ENCODE results near the gene CCL8. TPM values are rescaled to one million over a fixed set of nuclear protein-coding genes. Genes with fewer than 3 reads are reported as not detected.
A peak's percentile ranks its signal among the peaks of the same experiment; 100 is the strongest.

Gene CCL8
- total RNA-seq, 2 donors from 2014 or later = not detected

DNA sequence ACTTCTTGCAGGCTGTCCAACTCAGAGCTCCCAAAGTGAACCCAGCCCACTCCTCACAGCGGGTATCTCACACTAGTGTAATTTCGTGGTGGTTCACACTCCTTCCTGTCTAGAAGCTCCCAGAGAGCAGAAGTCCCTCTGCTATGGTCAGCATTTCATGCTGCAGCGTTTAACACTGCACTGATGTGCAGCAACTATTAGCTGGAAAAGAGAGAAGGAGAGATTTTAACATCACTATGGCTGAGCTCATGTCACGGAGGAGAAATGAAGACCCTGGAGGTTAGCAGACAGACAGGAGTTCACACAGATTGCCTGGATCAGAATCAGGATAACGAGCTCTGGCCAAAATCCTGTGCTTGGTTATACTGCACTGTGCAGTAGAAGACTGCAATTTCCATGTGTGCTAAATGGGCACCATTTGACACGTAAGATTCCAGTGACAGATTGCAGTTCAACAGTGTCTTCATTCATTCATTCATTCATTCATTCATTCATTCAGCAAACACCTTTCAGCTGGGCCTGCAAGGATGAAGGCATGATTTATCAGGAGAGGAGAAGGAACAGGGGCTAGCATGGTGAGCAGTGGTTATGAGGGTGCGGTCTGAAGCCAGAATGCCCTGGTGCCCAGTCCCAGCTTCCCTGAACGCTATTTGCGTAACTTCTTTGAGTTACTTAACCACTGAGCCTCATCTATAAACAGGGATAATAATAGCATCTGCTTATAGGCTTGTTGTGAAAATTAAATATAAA lies 49.1 kb downstream of the CCL8 start:
- Mint-ChIP-seq H3K36me3 (ENCODE audit: low read depth) (no peaks in the 10 kb centered on the region), H3K4me3 (no peak overlapping the region), H3K9me3 (no peaks in the 10 kb centered on the region), H3K27ac (no peak overlapping the region), H3K4me1 (peaks cover 11% of the 10 kb centered on the region), H3K27me3 (ENCODE audit: insufficient read depth) (peaks cover 27% of the 10 kb centered on the region)
- peak; percentile 25 for DNase-seq
- Histone ChIP-seq H3K36me3 (ENCODE audit: control insufficient read depth, insufficient read depth, low read length) (no peaks in the 10 kb centered on the region), H3K4me3 (ENCODE audit: low read length) (no peak overlapping the region), H3K27ac (ENCODE audit: low read depth, low read length) (no peak overlapping the region), H3K9me3 (ENCODE audit: control insufficient read depth, low read length) (no peaks in the 10 kb centered on the region), H3K4me1 (ENCODE audit: control insufficient read depth, insufficient read depth, low read length) (no peaks in the 10 kb centered on the region), H3K27me3 (ENCODE audit: control insufficient read depth, insufficient read depth, low read length, poor library complexity, severe bottlenecking) (peaks cover 12% of the 10 kb centered on the region), H3K9ac (ENCODE audit: extremely low read depth, low read length, poor library complexity, severe bottlenecking) (no peak overlapping the region)
- 92 to 94% methylated on average over 6 to 9 of the region's 9 CpGs for WGBS, 2 experiments (ENCODE audit: insufficient coverage in 1 of 2, insufficient read length in 1 of 2)
- TF ChIP-seq, protein P1, sequence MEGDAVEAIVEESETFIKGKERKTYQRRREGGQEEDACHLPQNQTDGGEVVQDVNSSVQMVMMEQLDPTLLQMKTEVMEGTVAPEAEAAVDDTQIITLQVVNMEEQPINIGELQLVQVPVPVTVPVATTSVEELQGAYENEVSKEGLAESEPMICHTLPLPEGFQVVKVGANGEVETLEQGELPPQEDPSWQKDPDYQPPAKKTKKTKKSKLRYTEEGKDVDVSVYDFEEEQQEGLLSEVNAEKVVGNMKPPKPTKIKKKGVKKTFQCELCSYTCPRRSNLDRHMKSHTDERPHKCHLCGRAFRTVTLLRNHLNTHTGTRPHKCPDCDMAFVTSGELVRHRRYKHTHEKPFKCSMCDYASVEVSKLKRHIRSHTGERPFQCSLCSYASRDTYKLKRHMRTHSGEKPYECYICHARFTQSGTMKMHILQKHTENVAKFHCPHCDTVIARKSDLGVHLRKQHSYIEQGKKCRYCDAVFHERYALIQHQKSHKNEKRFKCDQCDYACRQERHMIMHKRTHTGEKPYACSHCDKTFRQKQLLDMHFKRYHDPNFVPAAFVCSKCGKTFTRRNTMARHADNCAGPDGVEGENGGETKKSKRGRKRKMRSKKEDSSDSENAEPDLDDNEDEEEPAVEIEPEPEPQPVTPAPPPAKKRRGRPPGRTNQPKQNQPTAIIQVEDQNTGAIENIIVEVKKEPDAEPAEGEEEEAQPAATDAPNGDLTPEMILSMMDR (conservative IDR thresholded peaks at IDR 0.05) = no peak

DNA sequence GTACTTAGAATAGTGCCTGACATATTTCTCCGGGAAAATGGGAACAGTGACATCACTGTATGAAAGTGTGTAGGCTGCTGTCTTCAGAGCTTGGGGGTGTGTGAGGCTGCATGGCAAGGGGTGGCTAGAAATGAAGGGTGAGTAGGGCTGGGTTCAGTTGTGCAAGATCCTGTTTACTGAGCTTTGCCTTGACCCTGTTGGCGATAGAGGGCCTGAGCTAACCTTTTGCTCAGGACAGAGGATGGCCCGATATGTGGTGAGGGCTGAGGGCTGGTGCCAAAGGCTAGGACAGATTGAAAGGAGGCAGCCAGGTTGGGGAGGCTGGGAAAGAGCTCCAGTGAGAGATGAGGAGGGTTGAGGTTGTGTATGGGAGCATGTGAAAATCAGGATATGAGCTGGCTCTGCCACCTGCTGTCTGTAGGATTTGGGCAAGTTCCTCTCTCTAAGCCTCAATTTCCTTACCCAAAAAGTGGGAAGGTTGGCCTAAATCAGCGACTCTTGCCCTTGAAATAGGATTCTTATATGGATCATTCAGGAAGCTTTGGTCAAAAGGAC lies 49.8 kb downstream of the CCL8 start:
- peak; percentile 36 for DNase-seq
- peaks cover 11% of the 10 kb centered on the region for H3K4me1 Mint-ChIP-seq
- no peak overlapping the region for H3K9ac ChIP-seq (ENCODE audit: extremely low read depth, low read length, poor library complexity, severe bottlenecking)
- TF ChIP-seq, protein P1 (conservative IDR thresholded peaks at IDR 0.05) = no peak
- H3K27ac Mint-ChIP-seq = no peak overlapping the region
- H3K27ac ChIP-seq (ENCODE audit: low read depth, low read length) = no peak overlapping the region
- H3K4me3 Mint-ChIP-seq = no peak overlapping the region
- H3K36me3 Mint-ChIP-seq (ENCODE audit: low read depth) = no peaks in the 10 kb centered on the region
- 50 to 71% methylated on average over 2 to 4 of the region's 4 CpGs for WGBS, 2 experiments (ENCODE audit: insufficient coverage in 1 of 2, insufficient read length in 1 of 2)
- H3K36me3 ChIP-seq (ENCODE audit: control insufficient read depth, insufficient read depth, low read length) = no peaks in the 10 kb centered on the region
- no peaks in the 10 kb centered on the region for H3K9me3 ChIP-seq (ENCODE audit: control insufficient read depth, low read length)
- H3K27me3 Mint-ChIP-seq (ENCODE audit: insufficient read depth) = peaks cover 25% of the 10 kb centered on the region
- H3K4me3 ChIP-seq (ENCODE audit: low read length) = no peak overlapping the region
- peaks cover 11% of the 10 kb centered on the region for H3K27me3 ChIP-seq (ENCODE audit: control insufficient read depth, insufficient read depth, low read length, poor library complexity, severe bottlenecking)
- H3K9me3 Mint-ChIP-seq = no peaks in the 10 kb centered on the region
- no peaks in the 10 kb centered on the region for H3K4me1 ChIP-seq (ENCODE audit: control insufficient read depth, insufficient read depth, low read length)

DNA sequence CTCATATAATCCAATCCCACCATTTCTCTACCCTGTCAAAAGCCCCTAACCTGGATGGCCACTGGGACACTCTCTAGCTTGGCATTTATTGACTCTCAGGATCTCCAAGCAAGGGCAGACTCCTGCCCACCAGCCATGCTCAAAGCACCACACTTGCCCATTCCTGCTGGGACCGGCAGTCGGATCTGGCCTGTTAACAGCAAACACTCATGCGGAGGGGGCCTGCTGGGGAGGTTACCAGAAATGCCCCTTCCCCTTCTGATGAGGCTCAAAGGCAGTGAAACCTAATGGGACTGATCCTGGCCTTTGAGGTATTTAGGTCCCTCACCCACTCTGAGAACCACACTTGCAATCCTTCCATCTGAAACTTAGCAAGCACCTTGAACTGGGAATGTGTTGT lies 50.3 kb downstream of the CCL8 start:
- Histone ChIP-seq H3K9me3 (ENCODE audit: control insufficient read depth, low read length) (no peaks in the 10 kb centered on the region), H3K4me1 (ENCODE audit: control insufficient read depth, insufficient read depth, low read length) (no peaks in the 10 kb centered on the region), H3K4me3 (ENCODE audit: low read length) (no peak overlapping the region), H3K9ac (ENCODE audit: extremely low read depth, low read length, poor library complexity, severe bottlenecking) (no peak overlapping the region), H3K27me3 (ENCODE audit: control insufficient read depth, insufficient read depth, low read length, poor library complexity, severe bottlenecking) (peaks cover 7% of the 10 kb centered on the region), H3K27ac (ENCODE audit: low read depth, low read length) (no peak overlapping the region), H3K36me3 (ENCODE audit: control insufficient read depth, insufficient read depth, low read length) (no peaks in the 10 kb centered on the region)
- no peak overlapping the region for H3K4me3 Mint-ChIP-seq
- WGBS, 2 experiments (ENCODE audit: insufficient coverage in 1 of 2, insufficient read length in 1 of 2) = 88% methylated on average over 3 of the region's 3 CpGs; no CpG with 5 or more reads in 1 of the 2 experiments
- H3K27ac Mint-ChIP-seq = no peak overlapping the region
- H3K36me3 Mint-ChIP-seq (ENCODE audit: low read depth) = no peaks in the 10 kb centered on the region
- TF ChIP-seq, protein P1 (conservative IDR thresholded peaks at IDR 0.05) = no peak
- peaks cover 11% of the 10 kb centered on the region for H3K4me1 Mint-ChIP-seq
- peak; percentile 44 for DNase-seq
- H3K9me3 Mint-ChIP-seq = no peaks in the 10 kb centered on the region
- H3K27me3 Mint-ChIP-seq (ENCODE audit: insufficient read depth) = peaks cover 25% of the 10 kb centered on the region
